GM18508 (cell line): ENCODE measurements around the gene CAMK1D.

Experiments used
- ATAC-seq: cut with Tn5 transposase; IDR thresholded peaks from one replicate; pipeline ENCODE4 v1.9.1; 2021; ENCODE audit warnings: moderate number of reproducible peaks; ENCODE audit not compliant: insufficient read depth, unreplicated experiment

CAMK1D gene

GRCh38 chr10:12455318-12455717 is 106.0 kb downstream of the CAMK1D start:
- ATAC-seq = no peak

- no peak for ATAC-seq
Measured at GRCh38 chr10:12455766-12456165, 106.4 kb downstream of the CAMK1D start.

- no peak for ATAC-seq
Measured at GRCh38 chr10:12459340-12459739, 110.0 kb downstream of the CAMK1D start.

- ATAC-seq = no peak
Measured at GRCh38 chr10:12459762-12460161, 110.4 kb downstream of the CAMK1D start.

- ATAC-seq = no peak
Measured at GRCh38 chr10:12463459-12463838, 114.1 kb downstream of the CAMK1D start.

GRCh38 chr10:12465385-12466136 is 116.2 kb downstream of the CAMK1D start:
- no peak for ATAC-seq

GRCh38 chr10:12466704-12467305 is 117.5 kb downstream of the CAMK1D start:
- ATAC-seq = no peak

- ATAC-seq = no peak
Measured at GRCh38 chr10:12469345-12469744, 120.0 kb downstream of the CAMK1D start.

- ATAC-seq = no peak
Measured at GRCh38 chr10:12470719-12471118, 121.4 kb downstream of the CAMK1D start.

- no peak for ATAC-seq
Measured at GRCh38 chr10:12471135-12471534, 121.8 kb downstream of the CAMK1D start.

GRCh38 chr10:12473491-12473890 is 124.1 kb downstream of the CAMK1D start:
- no peak for ATAC-seq

- ATAC-seq = no peak
Measured at GRCh38 chr10:12474727-12475412, 125.5 kb downstream of the CAMK1D start.

- ATAC-seq = no peak
Measured at GRCh38 chr10:12476656-12477055, 127.3 kb downstream of the CAMK1D start.

GRCh38 chr10:12479437-12479844 is 130.1 kb downstream of the CAMK1D start:
- ATAC-seq = no peak

GRCh38 chr10:12479924-12480323 is 130.6 kb downstream of the CAMK1D start:
- ATAC-seq = no peak

GRCh38 chr10:12480440-12480839 is 131.1 kb downstream of the CAMK1D start:
- no peak for ATAC-seq

GRCh38 chr10:12481924-12482323 is 132.6 kb downstream of the CAMK1D start:
- ATAC-seq = no peak

- ATAC-seq = no peak
Measured at GRCh38 chr10:12482587-12482986, 133.2 kb downstream of the CAMK1D start.

GRCh38 chr10:12484002-12484918 is 134.9 kb downstream of the CAMK1D start:
- ATAC-seq = no peak
